Stimulated activated naive CD8-positive, alpha-beta T cell treated with anti-CD3 and anti-CD28 coated beads, Interleukin-15, Interleukin-2, amounts not matched to agents 100 U/mL and 50 U/mL, for 24 hours (primary cell): Measurements from ENCODE around the gene MVD.
"Not testable (repeated sequence)": the region's sequence is repeated elsewhere in the genome, so short reads cannot be mapped to it uniquely, and the experiment has no call there.

Source experiments
- ATAC-seq: fragments of 150-1000 bp; cut with Tn5 transposase; one replicate; pipeline ENCODE4 v1.10.0; 2021
- DNase-seq: peaks from one replicate; pipeline ENCODE4 v3.0.0; 2021

The MVD gene

DNA sequence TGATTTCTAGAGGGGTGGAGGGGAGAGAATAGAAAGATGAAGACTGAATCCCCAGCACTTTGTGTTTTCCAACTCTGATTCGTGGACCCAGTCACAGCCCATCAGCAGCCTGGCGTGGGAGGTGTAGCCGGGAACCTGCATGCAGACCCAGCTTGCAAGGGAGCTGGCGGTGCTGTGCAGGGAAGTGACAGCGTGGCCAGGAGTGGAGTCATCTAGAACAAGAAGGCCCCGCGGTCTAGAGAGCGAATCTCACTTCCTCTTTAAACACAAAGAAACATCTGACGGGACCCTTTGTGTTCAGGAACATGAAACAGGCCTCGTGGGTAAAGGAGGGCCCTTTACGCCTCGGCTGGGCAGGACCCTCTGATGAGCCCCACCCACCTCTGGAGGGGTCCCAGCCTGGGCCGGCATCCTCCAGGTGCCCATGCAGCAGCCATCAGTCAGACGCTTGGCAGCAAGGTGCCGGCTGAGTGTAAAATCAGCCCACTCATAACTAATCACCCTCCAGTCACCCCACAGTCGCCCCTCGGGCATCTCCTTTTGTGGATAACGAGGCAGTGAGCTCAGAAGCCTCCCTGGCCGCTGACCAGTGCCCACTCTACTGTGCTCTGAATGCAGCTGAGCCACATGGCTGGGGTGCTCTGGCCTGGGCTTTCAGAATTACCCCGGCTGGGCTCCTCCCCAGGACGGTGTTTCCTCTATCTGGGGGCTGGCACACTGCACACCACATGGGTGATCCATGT is 19.0 kb upstream of the MVD start:
- peak; percentile 63 for ATAC-seq
- DNase-seq = peak; percentile 76

DNA sequence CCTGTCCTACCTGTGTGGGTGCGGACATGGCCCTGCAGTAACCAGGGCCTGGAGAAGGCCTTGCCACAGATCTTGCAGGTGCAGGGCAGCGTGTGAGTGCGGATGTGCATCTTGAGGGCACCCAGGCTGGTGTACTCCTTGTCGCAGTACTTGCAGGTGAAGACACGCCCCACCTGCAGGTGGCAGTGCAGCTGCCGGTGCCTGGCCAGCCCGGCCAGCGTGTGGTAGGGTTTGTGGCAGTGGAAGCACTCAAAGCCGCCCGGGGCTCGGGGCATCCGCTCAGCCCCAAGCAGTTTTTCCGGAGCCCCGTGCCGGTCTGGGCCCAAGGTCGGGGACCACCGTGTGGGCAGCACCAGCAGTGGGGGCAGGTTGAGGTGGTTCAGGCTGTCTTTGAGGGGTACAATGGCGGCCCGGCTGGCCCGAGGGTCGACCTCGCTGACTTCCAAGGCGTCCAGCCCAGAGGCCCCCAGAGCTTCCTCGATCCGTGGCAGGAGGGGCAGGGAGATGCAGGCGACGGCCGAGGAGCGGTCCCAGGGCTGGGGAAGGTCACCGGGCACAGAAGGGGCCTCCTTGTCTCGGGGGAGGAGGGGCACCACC is 18.3 kb upstream of the MVD start:
- DNase-seq (peak; percentile 66), ATAC-seq (no peak)

DNA sequence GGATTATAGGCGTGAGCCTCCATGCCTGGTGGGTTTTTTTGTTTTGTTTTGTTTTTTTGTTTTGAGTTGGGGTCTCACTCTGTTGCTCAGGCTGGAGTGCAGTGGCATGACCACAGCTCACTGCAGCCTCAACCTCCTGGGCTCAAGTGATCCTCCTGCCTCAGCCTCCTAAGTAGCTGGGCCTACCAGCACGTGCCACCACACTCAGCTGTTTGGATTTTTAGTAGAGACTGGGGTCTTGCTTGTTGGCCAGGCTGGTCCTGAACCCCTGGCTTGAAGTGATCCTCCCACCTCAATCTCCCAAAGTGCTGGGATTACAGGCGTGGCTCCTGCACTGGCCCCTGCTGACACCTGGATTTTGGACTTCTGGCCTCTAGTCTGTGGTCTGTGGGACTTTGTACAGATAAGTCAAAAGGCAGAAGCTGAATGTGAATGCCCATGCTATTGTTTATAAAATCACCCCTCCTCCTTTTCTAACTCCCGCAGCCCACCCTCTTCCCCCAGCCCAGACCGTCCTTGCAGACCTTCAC is 17.7 kb upstream of the MVD start:
- no peak for ATAC-seq

DNA sequence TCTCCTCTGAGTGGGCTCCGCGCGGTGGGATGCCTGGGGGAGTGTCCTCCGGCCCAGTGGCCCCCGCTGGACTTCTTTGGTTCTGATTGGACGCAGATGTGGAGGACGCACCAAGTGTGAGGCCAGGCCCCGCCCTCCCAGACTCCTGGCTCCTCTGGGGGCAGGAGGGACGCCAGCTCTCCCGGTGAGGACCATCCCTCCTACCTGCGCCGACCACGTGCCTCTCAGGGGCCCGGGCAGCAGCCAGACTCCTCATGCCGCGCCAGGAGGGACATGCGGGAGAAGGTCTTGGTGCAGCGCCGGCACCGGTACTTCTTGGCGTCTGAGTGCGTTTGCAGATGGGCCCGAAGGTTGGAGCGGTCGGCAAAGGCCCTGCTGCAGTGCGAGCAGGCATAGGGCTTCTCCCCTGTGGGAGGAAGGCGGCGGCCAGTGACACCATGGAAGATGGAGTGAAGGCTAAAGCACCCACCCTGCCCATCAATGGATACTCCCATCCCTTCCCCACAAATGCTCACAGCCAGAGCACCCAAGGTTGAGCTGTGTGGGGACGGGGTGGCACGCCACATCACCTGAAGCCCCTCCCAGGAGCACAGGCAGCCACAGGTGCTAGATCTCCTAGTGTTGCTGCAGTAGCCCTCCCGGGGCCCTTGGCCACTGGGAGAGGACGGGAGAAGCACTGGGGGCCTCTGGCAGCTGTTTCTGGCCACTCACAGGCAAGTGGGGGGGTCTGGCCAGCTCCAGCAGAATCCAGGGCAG is 15.5 kb upstream of the MVD start:
- ATAC-seq (no peak), DNase-seq (no peak)

More for the DNA sequence above, 17.7 kb upstream of the MVD start:
- no peak for DNase-seq

DNA sequence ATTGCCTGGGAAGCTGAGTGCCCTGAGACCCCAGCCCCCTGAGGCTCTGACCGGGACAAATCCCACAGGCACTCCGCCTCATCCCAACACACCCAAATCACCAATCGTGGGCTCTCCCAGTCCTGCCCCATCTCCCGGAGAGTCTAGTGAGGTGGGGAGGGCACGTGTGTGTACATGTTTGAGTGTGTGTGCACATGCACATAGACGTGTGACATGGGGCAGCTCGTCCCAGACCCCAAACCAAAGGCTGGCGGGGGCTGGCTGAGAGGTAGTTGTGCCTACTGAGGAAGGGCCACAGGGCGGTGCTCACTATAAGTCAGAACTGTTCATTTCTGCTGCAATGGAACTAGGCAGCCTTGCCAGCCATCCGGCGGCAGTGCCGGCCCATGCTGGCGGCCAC is 14.8 kb upstream of the MVD start:
- ATAC-seq = no peak
- DNase-seq = no peak

DNA sequence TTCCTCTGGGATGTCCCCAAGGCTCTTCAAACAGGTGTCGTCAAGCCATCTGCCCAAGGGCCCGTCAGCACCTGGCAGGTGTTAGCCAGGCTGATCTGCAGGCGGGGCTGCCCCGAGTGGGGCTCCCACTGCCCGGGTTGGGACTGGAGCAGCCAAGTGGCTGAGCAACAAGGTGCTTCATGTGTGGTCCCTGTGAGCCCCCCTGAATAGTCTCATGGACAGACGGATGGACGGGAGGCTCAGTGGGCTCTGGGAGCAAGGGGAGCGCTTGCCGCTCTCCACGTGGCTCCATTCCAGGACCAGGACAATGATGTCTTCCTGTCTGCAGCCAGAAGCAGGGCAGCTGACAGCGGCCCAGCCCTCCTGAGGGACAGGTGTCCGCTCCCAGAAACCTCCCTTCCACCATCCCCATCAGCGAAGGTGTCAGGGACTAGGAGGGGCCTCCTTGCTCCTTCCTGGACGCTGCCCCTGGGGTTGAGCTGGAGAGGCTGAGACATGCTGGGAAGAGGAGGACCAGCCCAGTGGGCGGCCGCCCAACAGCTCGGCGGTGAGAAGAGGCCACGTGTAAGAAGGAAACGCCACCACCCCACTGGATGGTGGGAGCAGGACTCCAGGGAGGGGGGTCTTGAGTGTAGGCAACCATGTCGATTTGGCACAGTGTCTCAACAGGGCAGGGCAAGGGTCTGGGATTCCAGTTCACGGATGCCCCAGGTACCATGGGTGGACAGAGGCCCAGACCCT is 13.8 kb upstream of the MVD start:
- no peak for DNase-seq
- no peak for ATAC-seq

DNA sequence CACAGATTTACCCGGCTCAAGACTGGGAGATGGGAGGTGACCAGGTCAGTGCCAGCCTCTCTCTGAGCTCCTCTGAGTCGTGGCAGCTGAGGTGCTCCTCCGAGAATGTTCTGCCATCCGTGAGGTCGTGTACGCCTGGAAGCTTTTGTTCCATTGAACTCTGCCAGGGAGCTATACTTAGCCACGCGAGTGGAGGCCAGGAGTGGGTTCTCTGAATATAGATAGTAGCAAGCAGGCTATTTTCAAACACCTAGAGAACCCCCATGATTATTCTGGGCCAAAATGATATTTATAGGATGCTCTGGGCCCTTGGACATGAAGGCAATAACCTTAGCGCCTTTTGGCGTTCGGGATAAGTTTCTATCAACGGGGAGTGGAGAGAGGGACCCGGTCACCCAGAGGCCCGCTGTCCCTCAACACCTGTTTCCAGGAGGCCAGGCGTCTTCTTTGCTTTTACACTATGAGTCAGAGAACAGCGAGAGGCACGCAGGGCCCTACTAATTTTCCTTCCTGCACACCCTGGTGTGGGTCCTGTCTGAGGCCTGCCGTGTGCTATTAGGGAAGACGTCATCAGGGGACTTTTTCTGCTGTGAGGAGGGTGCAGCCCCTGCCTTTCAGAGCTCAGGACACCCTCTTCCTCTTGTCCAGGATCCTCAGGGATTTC is 11.0 kb upstream of the MVD start:
- ATAC-seq (no peak), DNase-seq (no peak)

DNA sequence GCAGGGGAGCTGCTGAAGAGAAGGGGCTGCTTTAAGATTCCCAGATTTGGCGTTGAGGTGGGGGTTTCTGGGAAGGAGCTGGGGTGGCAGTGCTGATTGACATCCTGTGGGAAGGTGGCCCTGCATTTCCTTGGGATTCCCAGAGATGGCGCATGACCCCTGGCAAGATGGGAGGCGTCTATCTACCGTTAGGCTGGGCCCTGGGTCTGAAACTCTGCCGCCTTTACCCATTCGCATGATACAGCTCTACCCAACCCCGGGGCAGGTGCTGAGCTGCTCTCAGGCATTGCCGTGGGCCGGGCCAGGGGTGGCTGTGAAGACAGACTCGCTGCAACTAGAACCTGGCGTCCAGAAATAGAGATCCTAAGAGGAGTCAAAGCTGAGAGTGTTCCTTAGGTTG is 9.9 kb upstream of the MVD start:
- no peak for ATAC-seq
- no peak for DNase-seq

DNA sequence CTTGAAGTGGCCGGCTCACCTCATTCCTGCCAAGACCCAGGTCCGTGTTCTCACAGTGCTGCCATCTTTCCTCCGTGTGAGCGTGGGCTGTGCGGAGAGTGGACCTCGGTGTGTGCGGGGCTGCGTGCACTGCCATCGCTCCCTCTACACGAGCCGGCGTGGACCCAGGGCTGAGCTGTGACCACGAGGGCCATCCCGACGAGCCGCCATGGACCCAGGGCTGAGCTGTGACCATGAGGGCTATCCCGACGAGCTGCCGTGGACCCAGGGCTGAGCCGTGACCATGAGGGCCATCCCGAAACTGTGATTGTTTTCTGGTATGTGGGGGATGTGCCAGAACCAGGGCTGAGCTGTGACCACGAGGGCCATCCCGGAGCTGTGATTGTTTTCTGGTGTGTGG is 8.9 kb upstream of the MVD start:
- no peak for DNase-seq
- ATAC-seq = no peak

DNA sequence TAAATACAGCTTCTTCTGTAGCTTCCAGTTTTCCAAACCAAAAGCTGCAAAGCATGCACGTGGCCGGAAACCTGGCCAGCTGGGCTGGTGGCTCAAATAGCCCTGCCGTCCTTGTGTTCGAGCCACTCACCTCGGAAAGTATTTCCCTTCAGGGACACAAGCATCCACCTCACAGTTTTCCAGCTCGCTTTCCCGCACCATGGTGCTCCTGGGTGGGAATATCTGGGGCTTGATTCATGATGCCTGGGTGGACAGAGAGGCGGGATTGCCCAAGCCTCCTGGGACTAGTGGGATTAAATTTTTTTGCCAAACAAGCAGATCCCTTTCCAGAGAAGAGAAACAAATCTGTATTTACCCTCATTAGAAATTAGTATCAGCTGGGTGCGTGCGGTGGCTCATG is 7.1 kb upstream of the MVD start:
- DNase-seq (no peak), ATAC-seq (no peak)

DNA sequence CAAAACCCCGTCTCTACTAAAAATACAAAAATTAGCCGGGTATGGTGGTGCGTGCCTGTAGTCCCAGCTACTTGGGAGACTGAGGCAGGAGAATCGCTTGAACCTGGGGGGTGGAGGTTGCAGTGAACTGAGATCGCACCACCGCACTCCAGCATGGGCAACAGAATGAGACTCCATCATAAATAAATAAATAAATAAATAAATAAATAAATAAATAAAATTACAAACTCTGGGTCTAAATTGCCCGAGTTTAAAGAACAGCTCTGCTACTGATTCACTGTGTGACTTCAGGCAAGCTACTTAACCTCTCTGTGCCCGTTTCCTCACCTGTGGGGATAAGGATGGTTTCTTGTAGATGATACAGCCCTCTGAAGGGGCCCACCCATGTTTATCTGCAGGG is 6.6 kb upstream of the MVD start:
- DNase-seq, ATAC-seq: not testable (repeated sequence)

DNA sequence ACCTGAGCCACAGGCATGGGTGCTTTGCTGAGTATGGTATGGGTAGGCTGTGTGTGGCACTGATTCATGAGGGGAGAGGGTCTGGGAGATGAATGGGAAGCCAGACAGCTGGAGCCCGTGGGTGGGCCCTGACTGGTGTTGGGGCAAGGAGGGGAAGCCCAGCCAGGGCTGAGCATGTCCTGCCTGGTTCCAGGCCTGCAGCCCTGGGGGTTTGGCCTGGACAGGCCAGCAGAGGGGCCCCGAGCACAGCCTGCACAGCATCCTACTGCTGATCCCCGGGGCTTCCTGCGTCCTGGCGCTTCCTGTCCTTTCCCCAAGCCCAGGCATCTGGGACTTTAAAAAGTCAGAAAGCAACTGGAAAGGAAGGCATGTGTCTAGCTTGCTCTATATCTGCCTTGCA is 4.6 kb upstream of the MVD start:
- DNase-seq (no peak), ATAC-seq (no peak)

DNA sequence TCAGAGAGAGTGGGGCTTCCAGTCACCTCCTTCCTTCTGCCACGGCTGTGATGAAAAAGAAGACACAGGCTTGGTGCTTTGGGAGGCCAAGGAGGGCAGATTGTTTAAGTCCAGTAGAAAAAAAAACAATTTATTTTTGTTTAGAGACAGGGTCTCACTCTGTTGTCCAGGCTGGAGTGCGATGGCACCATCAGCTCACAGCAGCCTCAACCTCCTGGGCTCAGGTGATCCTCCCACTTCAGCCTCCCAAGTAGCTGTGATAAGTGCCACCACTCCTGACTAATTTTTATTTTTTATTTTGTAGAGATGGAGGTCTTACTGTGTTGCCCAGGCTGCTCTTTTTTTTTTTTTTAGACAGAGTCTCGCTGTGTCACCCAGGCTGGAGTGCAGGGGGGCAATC is 2.7 kb upstream of the MVD start:
- no peak for ATAC-seq
- no peak for DNase-seq

DNA sequence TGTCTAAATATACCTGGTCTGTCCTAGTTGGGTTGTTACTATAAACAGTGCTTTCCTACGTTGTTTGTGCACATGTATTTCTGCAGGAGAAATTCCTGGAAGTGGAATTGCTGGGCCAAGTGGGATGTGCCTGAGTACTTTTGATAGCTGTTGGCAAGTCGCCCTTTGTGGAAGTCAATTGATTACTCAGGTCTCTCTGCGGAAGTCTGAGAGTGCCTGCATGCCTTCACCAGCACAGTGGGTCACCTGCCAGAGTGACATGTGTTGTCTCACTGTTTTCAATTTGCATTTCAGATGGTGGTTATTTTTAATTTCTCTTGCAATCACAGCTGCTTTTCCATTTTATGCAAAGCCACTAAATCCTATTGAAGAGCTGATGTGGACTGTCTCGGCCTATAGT is 2.3 kb upstream of the MVD start:
- DNase-seq = no peak
- no peak for ATAC-seq

DNA sequence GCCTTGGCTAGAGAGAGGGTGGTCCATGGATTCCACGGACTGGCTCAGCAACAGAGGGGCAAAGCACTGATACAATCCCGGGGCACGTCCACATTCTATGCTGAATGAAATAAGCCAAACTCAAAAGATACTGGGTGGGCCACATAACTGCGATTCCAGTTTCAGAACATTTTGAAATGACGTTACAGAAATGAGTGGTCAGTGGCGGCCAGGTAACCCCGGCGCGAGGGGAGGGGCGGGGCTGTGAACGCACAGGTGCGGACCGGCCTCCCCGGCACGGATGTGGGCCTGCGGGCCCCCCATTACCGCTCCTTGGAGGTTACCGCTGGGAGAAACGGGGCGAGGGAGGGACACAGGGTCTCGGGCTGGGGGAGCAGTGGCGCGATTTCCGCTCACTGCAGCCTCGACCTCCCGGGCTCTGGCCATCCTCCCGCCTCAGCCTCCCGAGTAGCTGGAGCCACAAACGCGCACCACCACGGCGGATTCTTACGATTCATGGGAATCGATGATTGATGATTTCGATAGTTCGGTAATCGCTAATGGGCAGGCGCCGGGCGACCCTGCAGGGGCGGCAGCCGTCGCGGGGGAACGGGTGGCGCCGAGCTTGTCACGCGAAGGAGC is 559 bp downstream of the MVD start:
- DNase-seq (no peak), ATAC-seq (no peak)

DNA sequence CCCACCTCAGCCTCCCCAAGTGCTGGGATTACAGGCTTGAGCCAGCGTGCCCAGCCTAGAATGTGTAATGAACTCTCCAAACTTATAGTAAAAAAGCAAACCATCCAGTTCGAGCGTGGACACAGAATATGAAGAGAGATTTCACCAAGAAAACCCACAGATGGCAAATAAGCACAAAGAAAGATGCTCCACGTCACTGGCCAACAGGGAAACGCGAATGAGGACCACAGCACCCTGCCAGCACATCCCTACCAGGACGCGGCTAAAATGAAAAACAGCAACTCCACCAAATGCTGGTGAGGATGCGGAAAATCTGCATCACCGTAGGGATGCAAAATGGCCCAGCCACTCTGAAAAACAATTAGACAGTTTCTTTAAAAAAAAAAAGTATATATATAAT is 1.4 kb downstream of the MVD start:
- ATAC-seq = no peak

DNA sequence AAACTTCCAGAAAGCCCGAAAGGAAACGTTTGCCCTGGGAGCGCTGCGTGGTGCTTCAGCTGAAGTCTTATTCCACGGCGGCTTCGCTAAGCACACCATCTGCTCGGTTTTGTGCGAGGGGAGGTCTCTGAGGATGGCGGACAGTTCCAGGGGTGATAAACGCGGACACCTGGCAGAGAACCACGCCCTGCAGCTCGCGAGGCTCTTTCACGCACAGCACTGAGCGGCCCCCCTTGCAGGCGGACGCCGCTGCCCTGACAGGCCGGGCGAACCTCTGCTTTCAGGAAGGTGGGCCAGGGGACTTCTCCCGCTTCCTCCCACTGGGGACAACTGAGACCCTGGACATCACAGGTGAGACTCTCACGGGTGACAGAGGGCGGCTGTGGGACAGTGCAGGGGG is 3.7 kb downstream of the MVD start:
- no peak for ATAC-seq
- no peak for DNase-seq

More for the DNA sequence above, 1.4 kb downstream of the MVD start:
- DNase-seq = no peak

DNA sequence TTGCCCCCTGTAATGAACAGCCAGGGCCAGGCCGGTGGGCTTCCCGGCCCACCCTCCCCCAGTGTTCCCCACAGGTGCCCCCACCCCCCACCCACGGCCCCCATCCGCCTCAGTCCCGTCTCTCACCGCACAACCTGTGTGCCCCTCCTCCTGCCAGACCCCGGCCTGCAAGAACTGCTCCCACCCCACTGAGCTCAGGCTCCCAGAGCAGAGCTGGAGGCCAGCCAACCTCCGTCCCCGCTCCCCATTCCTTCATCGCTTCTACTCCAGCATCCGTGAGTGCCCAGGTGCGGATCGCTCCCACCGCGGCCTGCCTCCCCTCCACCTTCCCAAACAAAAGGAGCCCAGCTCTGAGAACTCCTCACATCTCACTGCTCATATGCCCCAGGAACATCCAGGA is 4.2 kb downstream of the MVD start:
- ATAC-seq (no peak), DNase-seq (no peak)

DNA sequence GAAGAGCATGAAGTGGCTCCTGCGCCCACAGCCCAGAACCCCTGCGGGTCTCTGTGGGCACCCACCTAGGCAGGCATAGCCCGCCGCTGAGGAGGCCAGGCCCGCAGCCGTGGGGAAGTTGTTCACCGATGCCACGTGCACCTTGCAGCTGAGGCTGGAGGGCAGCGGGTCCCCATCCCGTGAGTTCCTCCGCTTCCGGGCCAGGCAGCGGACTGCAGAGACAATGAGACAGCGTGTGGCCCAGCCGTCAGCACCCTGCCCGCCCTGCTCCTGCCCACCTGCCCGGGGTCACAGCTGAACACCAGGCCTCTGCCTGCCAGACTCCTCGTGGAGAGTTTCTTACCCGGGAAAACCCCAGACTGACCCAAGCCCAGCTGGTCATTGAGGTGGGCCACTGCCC is 5.5 kb downstream of the MVD start:
- ATAC-seq = no peak

DNA sequence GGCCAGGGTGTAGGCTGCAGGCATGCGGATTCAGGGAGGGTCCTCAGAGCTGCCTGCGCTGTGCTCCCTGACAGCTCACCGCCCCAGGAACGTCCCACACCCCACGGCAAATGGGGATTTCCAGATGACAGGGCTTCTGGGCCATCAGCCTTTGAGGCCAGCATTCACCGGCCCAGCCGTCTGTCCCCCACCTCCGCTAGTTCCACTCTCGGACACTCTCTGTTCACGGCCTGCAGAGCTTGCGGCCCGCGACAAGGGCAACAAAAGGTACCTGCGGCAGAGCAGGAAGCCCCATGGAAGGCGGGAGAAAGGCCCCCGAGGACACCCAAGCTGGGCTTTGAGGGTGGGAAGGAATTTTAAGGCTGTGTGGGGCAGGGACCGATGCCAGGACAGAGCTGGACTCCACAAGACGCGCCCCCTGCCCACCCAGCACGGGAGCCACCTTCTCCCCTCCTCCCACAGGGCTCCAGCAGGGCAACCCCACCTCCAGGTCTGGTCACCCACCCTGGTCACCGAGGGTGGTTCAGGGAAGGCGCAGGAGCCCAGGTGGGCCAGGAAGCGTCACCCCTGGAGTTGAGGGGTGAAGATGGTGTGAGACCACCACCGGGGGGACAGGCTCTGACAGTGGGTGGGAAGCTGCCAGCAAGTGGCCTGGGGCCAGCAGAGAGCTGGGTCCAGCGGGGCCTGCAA is 6.5 kb downstream of the MVD start:
- no peak for ATAC-seq

More for the DNA sequence above, 5.5 kb downstream of the MVD start:
- DNase-seq = no peak

DNA sequence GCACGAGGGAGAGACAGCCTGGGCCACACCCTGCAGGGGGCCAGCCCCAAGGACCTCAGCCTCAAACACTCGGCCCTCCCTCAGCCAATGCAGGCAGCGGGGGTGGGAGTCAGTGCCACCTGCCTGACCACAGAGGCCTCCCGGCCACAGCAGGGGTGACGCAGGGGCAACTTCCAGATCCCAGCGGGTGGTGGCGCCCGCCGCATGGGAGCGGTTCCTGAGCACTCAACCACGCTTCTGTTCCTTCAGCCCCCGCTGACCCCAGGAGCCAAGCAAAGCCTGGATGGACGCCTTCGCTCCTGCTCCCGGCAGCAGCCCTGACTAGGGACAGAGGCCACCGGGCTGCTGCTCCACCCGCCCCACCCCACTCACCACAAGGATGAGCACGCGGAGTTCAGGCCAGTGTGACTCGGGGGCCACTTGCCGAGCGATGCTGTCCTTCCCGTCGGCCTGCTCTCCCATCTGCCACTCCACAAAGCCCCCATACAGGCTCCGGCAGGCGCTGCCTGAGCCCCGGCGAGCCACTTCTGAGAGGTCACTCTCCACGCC is 7.1 kb downstream of the MVD start:
- no peak for DNase-seq
- ATAC-seq = no peak

More for the DNA sequence above, 6.5 kb downstream of the MVD start:
- no peak for DNase-seq
